Sigmoid colon (tissue), 4 donors: ENCODE results near the gene PARVB.

Experiments used
- POLR2A ChIP-seq, 2 donors: fragments of 450-650 bp; IDR thresholded peaks; one replicate each; pipeline ENCODE4 v1.6.1; 2016; ENCODE audit warnings: antibody characterized with exemption in 2 of 2, mild to moderate bottlenecking in 2 of 2, moderate library complexity in 2 of 2
- POLR2AphosphoS5 ChIP-seq, 4 donors: sonication (generic); formaldehyde crosslinking; IDR thresholded peaks; one replicate each; pipeline ENCODE4 v1.6.1; 2017; ENCODE audit warnings: antibody characterized with exemption in 4 of 4
- TF ChIP-seq, protein P1 (sequence below), 4 experiments: fragments of 450-650 bp in 3 of 4; fragments of 200-600 bp in 1 of 4; IDR thresholded peaks; one replicate each; pipeline ENCODE4 v1.5.1; 2016 to 2019; ENCODE audit warnings: antibody characterized with exemption in 4 of 4, mild to moderate bottlenecking in 3 of 4, moderate library complexity in 2 of 4

DNA sequence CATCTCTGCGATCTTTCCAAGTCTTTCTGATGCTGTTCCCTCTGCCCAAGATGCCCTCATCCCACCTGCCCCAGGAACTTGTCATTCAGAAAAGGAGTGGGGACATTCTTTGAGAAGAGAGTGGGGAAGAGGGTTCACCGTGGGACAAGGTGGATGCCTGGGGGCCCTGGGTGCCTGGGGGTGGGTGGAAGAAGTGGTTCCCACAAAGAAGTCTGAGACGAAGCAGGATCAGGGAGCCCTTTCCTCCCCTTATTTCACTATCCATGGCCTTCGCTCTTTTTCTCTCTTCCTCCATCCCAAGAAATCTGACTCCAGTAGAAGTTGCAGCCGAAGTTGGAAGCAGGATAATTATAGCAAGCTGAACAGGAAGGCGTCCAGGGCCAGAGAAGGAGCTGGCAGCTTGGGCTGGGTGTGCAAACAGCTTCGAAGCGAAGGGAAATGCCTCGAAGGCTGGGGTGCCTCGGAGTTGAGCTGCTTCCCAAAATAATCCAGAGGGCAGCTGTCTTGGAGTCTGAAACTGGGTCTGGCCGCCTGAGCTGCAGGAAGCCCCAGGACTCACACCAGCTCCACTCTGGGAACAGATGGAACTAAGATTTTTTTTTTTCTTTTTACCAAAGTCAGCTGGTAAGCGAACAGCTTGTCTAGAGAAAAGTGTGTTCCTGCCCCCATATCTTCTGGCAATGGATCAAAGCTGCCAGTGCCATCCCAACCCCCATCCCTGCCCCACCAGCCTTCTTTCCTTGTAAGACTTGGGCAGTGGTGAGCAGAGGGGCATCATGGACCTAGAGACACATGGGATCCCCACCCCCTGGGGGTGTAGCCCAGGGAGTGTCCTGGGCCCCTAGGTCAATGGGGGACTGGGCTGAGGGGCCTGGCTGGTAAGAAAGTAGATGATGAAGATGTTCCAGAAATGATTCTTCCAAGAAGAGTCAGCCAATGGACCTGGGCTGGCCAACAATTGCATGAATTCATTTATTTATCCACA lies 188.1 kb downstream of the PARVB start:
- TF ChIP-seq POLR2AphosphoS5 (IDR thresholded peaks at IDR 0.05) (no peak), POLR2A (IDR thresholded peaks at IDR 0.05) (no peak)
- TF ChIP-seq, protein P1, sequence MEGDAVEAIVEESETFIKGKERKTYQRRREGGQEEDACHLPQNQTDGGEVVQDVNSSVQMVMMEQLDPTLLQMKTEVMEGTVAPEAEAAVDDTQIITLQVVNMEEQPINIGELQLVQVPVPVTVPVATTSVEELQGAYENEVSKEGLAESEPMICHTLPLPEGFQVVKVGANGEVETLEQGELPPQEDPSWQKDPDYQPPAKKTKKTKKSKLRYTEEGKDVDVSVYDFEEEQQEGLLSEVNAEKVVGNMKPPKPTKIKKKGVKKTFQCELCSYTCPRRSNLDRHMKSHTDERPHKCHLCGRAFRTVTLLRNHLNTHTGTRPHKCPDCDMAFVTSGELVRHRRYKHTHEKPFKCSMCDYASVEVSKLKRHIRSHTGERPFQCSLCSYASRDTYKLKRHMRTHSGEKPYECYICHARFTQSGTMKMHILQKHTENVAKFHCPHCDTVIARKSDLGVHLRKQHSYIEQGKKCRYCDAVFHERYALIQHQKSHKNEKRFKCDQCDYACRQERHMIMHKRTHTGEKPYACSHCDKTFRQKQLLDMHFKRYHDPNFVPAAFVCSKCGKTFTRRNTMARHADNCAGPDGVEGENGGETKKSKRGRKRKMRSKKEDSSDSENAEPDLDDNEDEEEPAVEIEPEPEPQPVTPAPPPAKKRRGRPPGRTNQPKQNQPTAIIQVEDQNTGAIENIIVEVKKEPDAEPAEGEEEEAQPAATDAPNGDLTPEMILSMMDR (IDR thresholded peaks at IDR 0.05), result no peak
